CD14-positive monocyte (primary cell): ENCODE measurements around the gene ABCA4. TPM values are rescaled to one million over a fixed set of nuclear protein-coding genes. Genes with fewer than 3 reads are reported as not detected.
A peak's percentile ranks its signal among the peaks of the same experiment; 100 is the strongest.

ENCODE experiments used
- DNase-seq, 3 donors: peaks; one replicate each; pipeline ENCODE4 v3.0.0-alpha.2; 2011 to 2022
- H2AFZ ChIP-seq: 2 replicates; pipeline ENCODE4 v1.6.0; 2012; ENCODE audit warnings: mild to moderate bottlenecking, low read depth, low read length, inconsistent platforms; ENCODE audit not compliant: insufficient read depth, poor library complexity, severe bottlenecking
- H3K27ac ChIP-seq, 2 donors: 1 replicate in 1 of 2; 2 replicates in 1 of 2; pipeline ENCODE4 v1.5.1; 2012 to 2013; ENCODE audit warnings: low read length in 2 of 2, control low read depth in 1 of 2, inconsistent platforms in 1 of 2, low read depth in 1 of 2, mild to moderate bottlenecking in 1 of 2
- H3K27me3 ChIP-seq, 2 donors: one replicate each; pipeline versions ENCODE4 v1.6.0 to v1.6.1; 2011 to 2013; ENCODE audit warnings: low read length in 2 of 2; ENCODE audit not compliant: control insufficient read depth in 2 of 2, insufficient read depth in 2 of 2
- H3K36me3 ChIP-seq, 2 donors: replicated peaks in 1 of 2; 1 replicate in 1 of 2; 2 replicates in 1 of 2; pipeline versions ENCODE4 v1.5.1 to v1.6.1; 2012 to 2013; ENCODE audit warnings: low read length in 2 of 2, control low read depth in 1 of 2, inconsistent platforms in 1 of 2, mild to moderate bottlenecking in 1 of 2; ENCODE audit not compliant: insufficient read depth in 2 of 2, control insufficient read depth in 1 of 2
- H3K4me1 ChIP-seq, 2 donors: 1 replicate in 1 of 2; 2 replicates in 1 of 2; pipeline versions ENCODE4 v1.5.1 to v1.6.1; 2012 to 2013; ENCODE audit warnings: low read length in 2 of 2, control low read depth in 1 of 2, inconsistent platforms in 1 of 2, mild to moderate bottlenecking in 1 of 2, moderate library complexity in 1 of 2; ENCODE audit not compliant: insufficient read depth in 2 of 2, control insufficient read depth in 1 of 2
- H3K4me2 ChIP-seq: replicated peaks from 2 replicates; pipeline ENCODE3; 2012; ENCODE audit warnings: low read length, moderate library complexity, mild to moderate bottlenecking; ENCODE audit not compliant: poor library complexity, severe bottlenecking; ENCODE audit errors: extremely low read depth
- H3K4me3 ChIP-seq, 3 experiments: fragments of 200-600 bp in 1 of 3; sonication (generic) in 1 of 3; replicated peaks in 1 of 3; 1 replicate in 2 of 3; 2 replicates in 1 of 3; pipeline ENCODE4 v1.5.1; 2011 to 2013; ENCODE audit warnings: low read length in 3 of 3, mild to moderate bottlenecking in 3 of 3, control low read depth in 2 of 3, low read depth in 2 of 3, inconsistent platforms in 1 of 3, moderate library complexity in 1 of 3
- H3K79me2 ChIP-seq: 2 replicates; pipeline ENCODE4 v1.6.0; 2012; ENCODE audit warnings: mild to moderate bottlenecking, control low read depth, inconsistent platforms, low read length, moderate library complexity; ENCODE audit not compliant: insufficient read depth
- H3K9ac ChIP-seq: 2 replicates; pipeline ENCODE4 v1.6.0; 2017; ENCODE audit warnings: low read length, mild to moderate bottlenecking; ENCODE audit not compliant: insufficient read depth, poor library complexity, severe bottlenecking
- H3K9me3 ChIP-seq, 2 donors: replicated peaks in 1 of 2; 1 replicate in 1 of 2; 2 replicates in 1 of 2; pipeline versions ENCODE4 v1.5.1 to v1.6.1; 2012 to 2013; ENCODE audit warnings: low read length in 2 of 2, control low read depth in 1 of 2; ENCODE audit not compliant: control insufficient read depth in 1 of 2, insufficient read depth in 1 of 2
- H4K20me1 ChIP-seq: 2 replicates; pipeline ENCODE4 v1.6.0; 2012; ENCODE audit warnings: mild to moderate bottlenecking, low read length, control low read depth, moderate library complexity; ENCODE audit not compliant: insufficient read depth
- H3K27ac Mint-ChIP-seq, 7 donors: one replicate each; pipeline ENCODE4 v1.8.0; 2020; ENCODE audit warnings: mild to moderate bottlenecking in 7 of 7, mixed read lengths in 7 of 7, moderate library complexity in 6 of 7, inconsistent platforms in 2 of 7
- H3K27me3 Mint-ChIP-seq, 3 donors: one replicate each; pipeline ENCODE4 v1.8.0; 2021 to 2022; ENCODE audit warnings: low read depth in 3 of 3, mild to moderate bottlenecking in 3 of 3, mixed read lengths in 3 of 3, moderate library complexity in 3 of 3, inconsistent platforms in 1 of 3
- H3K36me3 Mint-ChIP-seq, 2 donors: one replicate each; pipeline ENCODE4 v1.8.0; 2020; ENCODE audit warnings: mixed read lengths in 2 of 2, inconsistent platforms in 1 of 2, mild to moderate bottlenecking in 1 of 2
- H3K4me1 Mint-ChIP-seq: one replicate; pipeline ENCODE4 v1.8.0; 2020; ENCODE audit warnings: mild to moderate bottlenecking, mixed read lengths
- H3K4me3 Mint-ChIP-seq, 2 donors: one replicate each; pipeline ENCODE4 v1.8.0; 2020; ENCODE audit warnings: mild to moderate bottlenecking in 2 of 2, mixed read lengths in 2 of 2, moderate library complexity in 1 of 2
- H3K9me3 Mint-ChIP-seq, 7 donors: one replicate each; pipeline ENCODE4 v1.8.0; 2020 to 2022; ENCODE audit warnings: mixed read lengths in 7 of 7, mild to moderate bottlenecking in 6 of 7, moderate library complexity in 6 of 7, inconsistent platforms in 2 of 7
- WGBS: methylation state at CpG from one replicate; pipeline ENCODE4 v1.1.5; 2013; ENCODE audit warnings: missing lambda C conversion rate; ENCODE audit not compliant: insufficient coverage; 5-methylcytosine and 5-hydroxymethylcytosine counted together
- intact Hi-C, 2 donors: fragments of 100-400 bp; cut with micrococcal nuclease; formaldehyde crosslinking; loops; one replicate each; pipeline versions ENCODE4 v1.15.0 to v1.15.1; 2023
- polyA plus RNA-seq, 3 donors: library from polyadenylated mRNA; depleted of rRNA in 1 of 3; unstranded in 2 of 3; stranded (reverse) in 1 of 3; fragments of 300-500 nt in 2 of 3; fragments of >200 nt in 1 of 3; fragmentation: Illumina TruSeq in 2 of 3; gene quantifications; 1 replicate in 2 of 3; 2 replicates in 1 of 3; pipeline ENCODE4 v1.2.3, GENCODE V29; 2012 to 2021
- TF ChIP-seq, protein P1 (sequence below): fragments of 200-600 bp; IDR thresholded peaks from one replicate; pipeline ENCODE4 v1.8.0; 2022; ENCODE audit warnings: antibody characterized with exemption, mild to moderate bottlenecking

Gene ABCA4
- polyA plus RNA-seq, 3 donors, result not detected

DNA sequence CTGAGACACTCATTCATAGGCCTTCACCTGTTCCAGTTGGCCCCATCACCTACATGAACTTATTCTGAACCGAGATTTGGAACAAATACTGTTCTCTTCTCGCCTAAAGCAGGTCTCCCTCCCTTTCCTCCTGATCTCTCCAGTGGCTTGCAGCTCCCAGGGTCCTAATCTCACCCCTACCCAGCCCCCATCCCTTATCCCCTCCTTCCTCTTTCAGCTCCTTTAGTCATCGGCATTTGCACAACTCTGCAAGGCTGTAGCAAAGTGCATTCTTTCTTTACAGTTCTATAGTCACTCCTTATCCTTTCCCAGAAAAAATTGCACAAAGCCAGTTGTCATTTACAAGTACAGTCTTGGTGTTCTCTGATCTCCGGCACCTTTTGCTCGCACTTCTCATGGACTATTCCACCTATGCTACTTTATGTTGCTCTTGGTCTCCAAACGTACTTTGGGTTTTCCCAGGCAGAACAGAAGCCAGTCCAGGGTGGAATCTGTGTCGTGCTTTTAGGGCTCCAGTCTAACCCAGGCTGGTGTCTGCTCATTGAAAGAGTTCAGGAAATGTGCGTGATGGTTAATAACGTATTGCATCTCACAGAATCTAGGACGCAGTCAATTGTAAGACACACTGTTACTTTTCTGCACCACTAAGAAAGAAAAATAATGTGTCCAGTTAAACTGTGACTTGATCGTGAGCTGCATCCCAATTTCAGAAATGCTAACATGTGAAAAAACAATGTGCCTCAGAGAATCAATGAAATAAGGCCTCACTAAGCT lies 965 bp downstream of the ABCA4 start:
- WGBS, result 86% methylated on average over 9 of the region's 11 CpGs

DNA sequence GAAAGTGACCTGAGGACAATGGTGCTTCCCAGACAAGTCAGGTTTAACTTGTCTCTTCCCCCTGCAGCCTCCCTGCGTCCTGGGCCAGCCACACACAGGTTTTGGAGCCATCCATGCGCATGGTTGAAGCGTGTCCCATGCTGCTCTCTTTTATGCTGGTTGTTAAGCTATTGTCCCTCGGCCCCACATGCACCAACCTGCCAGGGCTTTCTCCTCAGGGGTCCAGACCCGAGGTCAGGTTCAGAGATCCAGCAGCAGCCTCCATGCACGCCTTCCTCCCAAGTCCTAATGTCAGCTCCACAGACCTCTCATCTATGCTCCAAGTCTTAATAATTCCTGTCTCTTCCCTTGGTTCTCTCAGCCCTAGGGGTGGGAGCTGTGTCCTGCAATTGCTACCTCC lies 1.6 kb downstream of the ABCA4 start:
- Histone ChIP-seq H3K9me3 (no peaks in the 10 kb centered on the region), H3K4me2 (no peak overlapping the region), H3K79me2 (no peaks in the 10 kb centered on the region), H3K27ac (no peak overlapping the region), H3K4me1 (peaks cover 0 to 2% of the 10 kb centered on the region in 2 donors), H4K20me1 (no peaks in the 10 kb centered on the region), H3K36me3 (no peaks in the 10 kb centered on the region), H3K4me3 (no peak overlapping the region), H2AFZ (no peak overlapping the region), H3K9ac (no peak overlapping the region), H3K27me3 (peaks cover 18 to 76% of the 10 kb centered on the region in 2 donors)
- H3K27me3 Mint-ChIP-seq, result peaks cover 61 to 81% (median 64%) of the 10 kb centered on the region in 3 donors
- peak overlapping the region in 1 of 2 donors; percentile 33 for H3K4me3 Mint-ChIP-seq
- TF ChIP-seq, protein P1, sequence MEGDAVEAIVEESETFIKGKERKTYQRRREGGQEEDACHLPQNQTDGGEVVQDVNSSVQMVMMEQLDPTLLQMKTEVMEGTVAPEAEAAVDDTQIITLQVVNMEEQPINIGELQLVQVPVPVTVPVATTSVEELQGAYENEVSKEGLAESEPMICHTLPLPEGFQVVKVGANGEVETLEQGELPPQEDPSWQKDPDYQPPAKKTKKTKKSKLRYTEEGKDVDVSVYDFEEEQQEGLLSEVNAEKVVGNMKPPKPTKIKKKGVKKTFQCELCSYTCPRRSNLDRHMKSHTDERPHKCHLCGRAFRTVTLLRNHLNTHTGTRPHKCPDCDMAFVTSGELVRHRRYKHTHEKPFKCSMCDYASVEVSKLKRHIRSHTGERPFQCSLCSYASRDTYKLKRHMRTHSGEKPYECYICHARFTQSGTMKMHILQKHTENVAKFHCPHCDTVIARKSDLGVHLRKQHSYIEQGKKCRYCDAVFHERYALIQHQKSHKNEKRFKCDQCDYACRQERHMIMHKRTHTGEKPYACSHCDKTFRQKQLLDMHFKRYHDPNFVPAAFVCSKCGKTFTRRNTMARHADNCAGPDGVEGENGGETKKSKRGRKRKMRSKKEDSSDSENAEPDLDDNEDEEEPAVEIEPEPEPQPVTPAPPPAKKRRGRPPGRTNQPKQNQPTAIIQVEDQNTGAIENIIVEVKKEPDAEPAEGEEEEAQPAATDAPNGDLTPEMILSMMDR, result no peak
- no peak overlapping the region for H3K27ac Mint-ChIP-seq
- peaks cover 7% of the 10 kb centered on the region for H3K4me1 Mint-ChIP-seq
- intact Hi-C loops, result no loop called here
- WGBS, result 87% methylated on average over 6 of the region's 6 CpGs
- no peak for DNase-seq
- no peaks in the 10 kb centered on the region for H3K36me3 Mint-ChIP-seq
- peaks cover 0 to 2% (median 0%) of the 10 kb centered on the region in 7 donors for H3K9me3 Mint-ChIP-seq

More for the DNA sequence above, 965 bp downstream of the ABCA4 start:
- no peaks in the 10 kb centered on the region for H4K20me1 ChIP-seq
- H3K9ac ChIP-seq, result no peak overlapping the region
- H3K4me3 Mint-ChIP-seq, result peak overlapping the region in 1 of 2 donors; percentile 39
- peak overlapping the region in 1 of 7 donors; percentile 27 for H3K27ac Mint-ChIP-seq
- H3K4me3 ChIP-seq, result no peak overlapping the region
- H3K27me3 ChIP-seq, result peaks cover 18 to 73% of the 10 kb centered on the region in 2 donors
- H3K4me1 ChIP-seq, result peaks cover 0 to 2% of the 10 kb centered on the region in 2 donors
- TF ChIP-seq, protein P1, result no peak
- peaks cover 7% of the 10 kb centered on the region for H3K4me1 Mint-ChIP-seq
- H3K36me3 Mint-ChIP-seq, result no peaks in the 10 kb centered on the region
- no peaks in the 10 kb centered on the region for H3K9me3 ChIP-seq
- no peak overlapping the region for H2AFZ ChIP-seq
- peaks cover 0 to 2% (median 0%) of the 10 kb centered on the region in 7 donors for H3K9me3 Mint-ChIP-seq
- no peaks in the 10 kb centered on the region for H3K36me3 ChIP-seq
- H3K4me2 ChIP-seq, result no peak overlapping the region
- H3K79me2 ChIP-seq, result no peaks in the 10 kb centered on the region
- no peak overlapping the region for H3K27ac ChIP-seq
- no peak for DNase-seq
- intact Hi-C loops, result no loop called here
- H3K27me3 Mint-ChIP-seq, result peaks cover 57 to 77% (median 60%) of the 10 kb centered on the region in 3 donors
